Stomach (tissue), 9 donors: ENCODE data around the gene HERC4. TPM values are rescaled to one million over a fixed set of nuclear protein-coding genes. Genes with fewer than 3 reads are reported as not detected.
"Not testable (repeated sequence)": the region's sequence is repeated elsewhere in the genome, so short reads cannot be mapped to it uniquely, and the experiment has no call there.

ENCODE experiments used
- DNase-seq, 2 donors: peaks; one replicate each; pipeline versions ENCODE4 v3.0.0 to v3.0.0-alpha.2; 2013 to 2019
- H3K27ac ChIP-seq, 5 donors: fragments of 200-600 bp in 4 of 5; sonication (generic) in 4 of 5; one replicate each; pipeline ENCODE4 v1.5.1; 2013 to 2019; ENCODE audit warnings: mild to moderate bottlenecking in 1 of 5, moderate library complexity in 1 of 5
- H3K27me3 ChIP-seq, 3 donors: fragments of 200-600 bp; sonication (generic); one replicate each; pipeline ENCODE4 v1.5.1; 2017 to 2019; ENCODE audit warnings: mixed run types in 1 of 3
- H3K36me3 ChIP-seq, 4 donors: fragments of 200-600 bp; sonication (generic); 1 replicate in 3 of 4; 2 replicates in 1 of 4; pipeline ENCODE4 v1.5.1; 2016 to 2019
- H3K4me1 ChIP-seq, 4 donors: fragments of 200-600 bp; sonication (generic); one replicate each; pipeline ENCODE4 v1.5.1; 2016 to 2019
- H3K4me3 ChIP-seq, 4 donors: fragments of 200-600 bp; sonication (generic) in 3 of 4; one replicate each; pipeline ENCODE4 v1.5.1; 2016 to 2019; ENCODE audit warnings: mild to moderate bottlenecking in 1 of 4
- H3K9me3 ChIP-seq, 4 donors: fragments of 200-600 bp; sonication (generic); one replicate each; pipeline ENCODE4 v1.5.1; 2016 to 2019
- CTCF ChIP-seq, 7 experiments: fragments of 450-650 bp in 4 of 7; fragments of 200-600 bp in 3 of 7; sonication (generic) in 3 of 7; IDR thresholded peaks; one replicate each; pipeline ENCODE4 v1.5.1; 2016 to 2019; ENCODE audit warnings: antibody characterized with exemption in 7 of 7, control low read depth in 2 of 7, mild to moderate bottlenecking in 1 of 7
- EP300 ChIP-seq: sonication (generic); formaldehyde crosslinking; IDR thresholded peaks from one replicate; pipeline ENCODE4 v1.6.1; 2017; ENCODE audit warnings: antibody characterized with exemption
- POLR2A ChIP-seq, 4 donors: fragments of 450-650 bp; IDR thresholded peaks; one replicate each; pipeline ENCODE4 v1.6.1; 2016; ENCODE audit warnings: antibody characterized with exemption in 4 of 4, control low read depth in 2 of 4, mild to moderate bottlenecking in 1 of 4, moderate library complexity in 1 of 4
- POLR2AphosphoS5 ChIP-seq, 3 donors: sonication (generic); formaldehyde crosslinking; IDR thresholded peaks; one replicate each; pipeline ENCODE4 v1.6.1; 2016; ENCODE audit warnings: antibody characterized with exemption in 3 of 3
- WGBS, 5 donors: extraction: QIAGEN DNeasy Blood & Tissue Kit in 3 of 5; methylation state at CpG; one replicate each; pipeline versions ENCODE4 v1.1.5 to v1.1.7; 2013 to 2018; 5-methylcytosine and 5-hydroxymethylcytosine counted together
- intact Hi-C: fragments of 100-400 bp; cut with DNase I; formaldehyde crosslinking; loops from one replicate; pipeline ENCODE4 v1.15.1; 2023; ENCODE audit warnings: low total_unique reads
- polyA plus RNA-seq, 3 donors: library from polyadenylated mRNA; stranded (reverse); fragments of 200-250 nt; gene quantifications; one replicate each; pipeline ENCODE4 v1.2.3, GENCODE V29; 2013
- small RNA-seq, 4 donors: library from RNA; depleted of rRNA; stranded (forward); fragments of <200 nt; gene quantifications; one replicate each; pipeline ENCODE3, GENCODE V24; 2016
- total RNA-seq, 5 donors: library from RNA; depleted of rRNA; stranded (reverse); fragments of >200 nt; gene quantifications; one replicate each; pipeline versions ENCODE4 v1.1.0 to v1.2.3, GENCODE V29; 2014 to 2016
- donor health status: healthy with polysubstance abuse.
- donor health status: Bipolar disorder and iron deficiency.
- donor health status: healthy.

The HERC4 gene
- total and polyA plus RNA-seq, 8 donors: 5.8 to 116 (median 14.4) TPM

- WGBS, 5 donors: 16 to 21% (median 18%) methylated on average over 13 of the region's 13 CpGs
- H3K4me1 ChIP-seq: peaks cover 13 to 37% (median 25%) of the 10 kb centered on the region in 4 donors
- TF ChIP-seq CTCF (IDR thresholded peaks at IDR 0.05): no peak
- peak overlapping the region; percentile 70 to 86 (median 76) for H3K4me3 ChIP-seq
- DNase-seq: no peak
- H3K27ac ChIP-seq: peak overlapping the region; percentile 93 to 100 (median 98)
- H3K36me3 ChIP-seq: peaks cover 11 to 21% (median 20%) of the 10 kb centered on the region in 4 donors
- H3K27me3 ChIP-seq: no peaks in the 10 kb centered on the region
- intact Hi-C loops: no loop called here
- no peaks in the 10 kb centered on the region for H3K9me3 ChIP-seq
Observed at GRCh38 chr10:67883710-67884312, 191.3 kb downstream of the HERC4 start.

GRCh38 chr10:67878133-67878532, 196.9 kb downstream of the HERC4 start:
- intact Hi-C loops: no loop called here
- DNase-seq: no peak
- no peak for TF ChIP-seq EP300
- TF ChIP-seq CTCF (IDR thresholded peaks at IDR 0.05): no peak
- TF ChIP-seq POLR2A (IDR thresholded peaks at IDR 0.05): no peak
- TF ChIP-seq POLR2AphosphoS5 (IDR thresholded peaks at IDR 0.05): no peak
- 90 to 96% (median 95%) methylated on average over 7 of the region's 7 CpGs for WGBS, 5 donors
- Histone ChIP-seq H3K4me1 (no peaks in the 10 kb centered on the region), H3K27ac (no peak overlapping the region), H3K27me3 (no peaks in the 10 kb centered on the region), H3K4me3 (no peak overlapping the region), H3K9me3 (no peaks in the 10 kb centered on the region), H3K36me3 (no peaks in the 10 kb centered on the region)

- H3K27ac ChIP-seq, H3K36me3 ChIP-seq, H3K27me3 ChIP-seq, DNase-seq, H3K4me3 ChIP-seq, H3K9me3 ChIP-seq, intact Hi-C loops, H3K4me1 ChIP-seq: not testable (repeated sequence)
- 83 to 97% (median 95%) methylated on average over 11 of the region's 11 CpGs for WGBS, 5 donors
Observed at GRCh38 chr10:67877421-67877820, 197.7 kb downstream of the HERC4 start.

- Histone ChIP-seq H3K4me1 (no peaks in the 10 kb centered on the region), H3K27me3 (no peaks in the 10 kb centered on the region), H3K27ac (no peak overlapping the region), H3K36me3 (no peaks in the 10 kb centered on the region), H3K9me3 (no peaks in the 10 kb centered on the region), H3K4me3 (no peak overlapping the region)
- intact Hi-C loops: no loop called here
- TF ChIP-seq EP300: no peak
- WGBS, 5 donors: 52 to 63% (median 57%) methylated on average over 3 of the region's 3 CpGs
- DNase-seq: no peak
Observed at GRCh38 chr10:67875340-67876238, 199.5 kb downstream of the HERC4 start.

Small RNAs within 50 kb of the gene (small RNA-seq; reads per million reads assigned to genes)
- 0 reads per million in 4 donors for gene RN7SL220P

Other genes starting within 250 kb of the HERC4 start
- gene DNAJC12, start 237.1 kb downstream of the HERC4 start, total RNA-seq: 10 to 100 TPM in 1 of 5 donors, 1 to 10 TPM in 1, under 1 TPM in 1, not detected in 2; 0.43 to 12.5 (median 9.5) TPM
- 1 to 10 TPM; 1.3 to 4.9 (median 3.7) TPM for gene DNAJC12, start 237.1 kb downstream of the HERC4 start, polyA plus RNA-seq
- gene SIRT1, start 190.6 kb downstream of the HERC4 start, total RNA-seq: 10 to 100 TPM; 16.7 to 41.4 (median 29.5) TPM
- 10 to 100 TPM in 1 of 3 donors, 1 to 10 TPM in 2; 7.7 to 12.4 (median 8.3) TPM for gene SIRT1, start 190.6 kb downstream of the HERC4 start, polyA plus RNA-seq
- gene MYPN, start 34.2 kb upstream of the HERC4 start, total RNA-seq: under 1 TPM in 2 of 5 donors, not detected in 3; 0.37 to 0.43 TPM
- under 1 TPM in 2 of 3 donors, not detected in 1; 0.06 to 0.76 TPM for gene MYPN, start 34.2 kb upstream of the HERC4 start, polyA plus RNA-seq
- not detected for gene ATOH7, start 156.8 kb upstream of the HERC4 start, total RNA-seq
- under 1 TPM in 1 of 3 donors, not detected in 2; 0.30 TPM for gene ATOH7, start 156.8 kb upstream of the HERC4 start, polyA plus RNA-seq